HFFc6 (cell line): ENCODE results near the gene C19orf12. TPM values are rescaled to one million over a fixed set of nuclear protein-coding genes. Genes with fewer than 3 reads are reported as not detected.

ENCODE experiments used
- DNase-seq: peaks from one replicate; pipeline ENCODE4 v3.0.0-alpha.2; 2018
- H3K27ac Mint-ChIP-seq: 2 replicates; pipeline ENCODE4 v1.8.0; 2020; ENCODE audit warnings: mild to moderate bottlenecking, mixed read lengths
- H3K27me3 Mint-ChIP-seq: 2 replicates; pipeline ENCODE4 v1.8.0; 2021; ENCODE audit warnings: mild to moderate bottlenecking, moderate library complexity, mixed read lengths; ENCODE audit not compliant: insufficient read depth
- H3K36me3 Mint-ChIP-seq: 2 replicates; pipeline ENCODE4 v1.8.0; 2021; ENCODE audit warnings: low read depth, mixed read lengths
- H3K4me1 Mint-ChIP-seq: 2 replicates; pipeline ENCODE4 v1.8.0; 2020; ENCODE audit warnings: low read depth, mixed read lengths
- H3K4me3 Mint-ChIP-seq: 2 replicates; pipeline ENCODE4 v1.8.0; 2020; ENCODE audit warnings: mild to moderate bottlenecking, moderate library complexity, mixed read lengths
- H3K9me3 Mint-ChIP-seq: 2 replicates; pipeline ENCODE4 v1.8.0; 2020; ENCODE audit warnings: mild to moderate bottlenecking, mixed read lengths
- total RNA-seq, 6 experiments: library from RNA; stranded (reverse); fragmentation: NEBNext Ultra II Directional; extraction: Animal tissue kit (Norgen Biotek cat#: 25700); gene quantifications; 2 replicates in 1 of 6; 3 replicates in 5 of 6; pipeline ENCODE4 v1.2.3, GENCODE V29; 2021
- TF ChIP-seq, protein P1 (sequence below): fragments of 200-600 bp; sonication (generic); IDR thresholded peaks from 2 replicates; pipeline ENCODE4 v1.5.0; 2021; ENCODE audit warnings: antibody characterized with exemption, mild to moderate bottlenecking

Gene C19orf12
- total RNA-seq, 6 experiments from 2014 or later, result 23.3 to 32.7 (median 24.7) TPM

DNA sequence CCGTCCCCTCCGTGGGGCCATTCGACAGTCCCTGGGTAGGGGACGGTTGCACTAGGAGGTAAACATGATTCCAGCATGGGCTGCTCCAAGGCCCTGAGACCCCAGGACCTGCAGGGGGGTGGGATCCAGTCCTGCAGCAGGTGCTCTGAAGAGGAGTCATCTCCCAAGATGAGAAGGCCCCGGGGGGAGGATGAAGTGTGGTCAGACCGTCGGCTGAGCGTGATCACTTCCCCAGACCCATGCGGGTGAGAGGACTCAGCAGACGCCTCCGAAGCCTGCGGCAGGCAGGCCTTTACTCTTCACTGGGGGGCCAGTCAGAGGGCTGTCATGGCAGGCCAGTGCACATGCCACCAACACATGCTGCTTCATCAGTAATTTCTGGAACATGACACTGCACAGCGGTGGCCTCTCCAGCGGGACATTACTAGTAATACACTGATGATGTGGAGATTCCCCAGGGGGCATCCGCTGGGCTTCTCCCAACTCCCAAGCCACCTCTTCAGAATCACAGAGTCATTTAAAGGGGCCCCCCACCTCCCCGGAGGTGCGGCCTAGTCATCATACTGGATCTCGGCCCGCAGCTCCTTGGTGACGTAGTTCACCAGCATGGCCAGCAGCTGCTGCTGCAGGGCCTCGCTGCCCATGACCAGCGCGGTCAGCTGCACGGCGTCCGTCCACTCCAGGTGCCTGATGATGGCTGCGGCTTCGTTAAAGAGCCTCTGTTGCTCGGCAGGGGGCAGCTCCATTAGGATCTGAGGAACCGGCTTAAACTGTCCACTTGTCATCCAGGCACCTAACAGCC, 12.7 kb downstream of the C19orf12 start:
- TF ChIP-seq, protein P1, sequence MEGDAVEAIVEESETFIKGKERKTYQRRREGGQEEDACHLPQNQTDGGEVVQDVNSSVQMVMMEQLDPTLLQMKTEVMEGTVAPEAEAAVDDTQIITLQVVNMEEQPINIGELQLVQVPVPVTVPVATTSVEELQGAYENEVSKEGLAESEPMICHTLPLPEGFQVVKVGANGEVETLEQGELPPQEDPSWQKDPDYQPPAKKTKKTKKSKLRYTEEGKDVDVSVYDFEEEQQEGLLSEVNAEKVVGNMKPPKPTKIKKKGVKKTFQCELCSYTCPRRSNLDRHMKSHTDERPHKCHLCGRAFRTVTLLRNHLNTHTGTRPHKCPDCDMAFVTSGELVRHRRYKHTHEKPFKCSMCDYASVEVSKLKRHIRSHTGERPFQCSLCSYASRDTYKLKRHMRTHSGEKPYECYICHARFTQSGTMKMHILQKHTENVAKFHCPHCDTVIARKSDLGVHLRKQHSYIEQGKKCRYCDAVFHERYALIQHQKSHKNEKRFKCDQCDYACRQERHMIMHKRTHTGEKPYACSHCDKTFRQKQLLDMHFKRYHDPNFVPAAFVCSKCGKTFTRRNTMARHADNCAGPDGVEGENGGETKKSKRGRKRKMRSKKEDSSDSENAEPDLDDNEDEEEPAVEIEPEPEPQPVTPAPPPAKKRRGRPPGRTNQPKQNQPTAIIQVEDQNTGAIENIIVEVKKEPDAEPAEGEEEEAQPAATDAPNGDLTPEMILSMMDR, result no peak
- Mint-ChIP-seq H3K9me3 (no peaks in the 10 kb centered on the region), H3K4me3 (no peak overlapping the region), H3K27ac (no peak overlapping the region), H3K36me3 (peaks cover 7% of the 10 kb centered on the region; the same call in 1 of the 2 replicates), H3K4me1 (no peaks in the 10 kb centered on the region), H3K27me3 (peaks cover 3% of the 10 kb centered on the region; the same call in 1 of the 2 replicates)
- DNase-seq, result no peak

DNA sequence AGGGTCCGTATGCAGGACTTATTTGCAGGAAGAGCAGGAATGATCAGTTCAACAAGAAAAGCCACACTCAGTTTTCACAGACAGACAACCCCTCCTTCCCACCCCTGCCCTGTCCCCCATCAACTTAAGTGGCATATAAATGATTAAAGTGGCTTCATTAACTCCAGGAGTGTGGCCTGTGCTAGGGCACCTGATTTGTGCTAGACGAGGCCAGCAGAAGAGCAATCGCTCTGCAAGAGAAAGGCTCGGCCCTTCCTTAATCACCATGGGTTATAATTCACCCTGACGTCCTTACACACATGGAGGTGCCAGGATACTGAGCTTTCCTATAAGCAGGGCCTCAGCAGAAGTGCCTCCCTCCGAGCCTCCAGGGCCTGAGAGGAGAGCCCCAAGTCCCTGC, 14.6 kb downstream of the C19orf12 start:
- DNase-seq, result no peak
- Mint-ChIP-seq H3K27ac (no peak overlapping the region), H3K36me3 (peaks cover 7% of the 10 kb centered on the region; the same call in 1 of the 2 replicates), H3K27me3 (peaks cover 3% of the 10 kb centered on the region; the same call in 1 of the 2 replicates), H3K9me3 (no peaks in the 10 kb centered on the region), H3K4me3 (no peak overlapping the region), H3K4me1 (no peaks in the 10 kb centered on the region)
- TF ChIP-seq, protein P1, result no peak

GRCh38 chr19:29699861-29700260, 15.2 kb downstream of the C19orf12 start:
- Mint-ChIP-seq H3K9me3 (no peaks in the 10 kb centered on the region), H3K27ac (no peak overlapping the region), H3K36me3 (peaks cover 5% of the 10 kb centered on the region; the same call in 1 of the 2 replicates), H3K4me1 (0 out of 2 replicates have a peak, but pooled peaks cover under 1% of the 10 kb centered on the region), H3K27me3 (peaks cover 3% of the 10 kb centered on the region; the same call in 1 of the 2 replicates), H3K4me3 (no peak overlapping the region)
- DNase-seq, result no peak
- TF ChIP-seq, protein P1, result no peak

GRCh38 chr19:29697523-29698261, 17.4 kb downstream of the C19orf12 start:
- H3K36me3 Mint-ChIP-seq, result no peaks in the 10 kb centered on the region
- H3K4me1 Mint-ChIP-seq, result peaks cover 14% of the 10 kb centered on the region; the same call in 1 of the 2 replicates
- H3K27me3 Mint-ChIP-seq, result peaks cover 3% of the 10 kb centered on the region; the same call in 1 of the 2 replicates
- H3K9me3 Mint-ChIP-seq, result no peaks in the 10 kb centered on the region
- H3K27ac Mint-ChIP-seq, result no peak overlapping the region
- no peak overlapping the region for H3K4me3 Mint-ChIP-seq
- TF ChIP-seq, protein P1, result no peak
- no peak for DNase-seq

DNA sequence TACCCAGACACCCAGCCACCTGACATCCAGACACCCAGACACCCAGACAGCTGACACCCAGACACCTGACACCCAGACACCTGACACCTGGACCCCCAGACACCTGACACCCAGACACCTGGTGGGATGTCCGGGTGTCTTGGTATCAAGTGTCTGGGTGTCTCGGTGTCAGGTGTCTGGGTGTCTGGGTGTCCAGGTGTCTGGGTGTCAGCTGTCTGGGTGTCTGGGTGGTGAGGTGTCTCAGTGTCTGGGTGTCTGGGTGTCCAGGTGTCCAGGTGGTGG, 18.6 kb downstream of the C19orf12 start:
- no peak for DNase-seq
- Mint-ChIP-seq H3K9me3 (no peaks in the 10 kb centered on the region), H3K4me1 (peaks cover 14% of the 10 kb centered on the region; the same call in 1 of the 2 replicates), H3K36me3 (no peaks in the 10 kb centered on the region), H3K4me3 (no peak overlapping the region), H3K27ac (no peak overlapping the region), H3K27me3 (peaks cover 3% of the 10 kb centered on the region; the same call in 1 of the 2 replicates)
- TF ChIP-seq, protein P1, result no peak
